ENCODE measurements around the gene ANKRD42. TPM values are rescaled to one million over a fixed set of nuclear protein-coding genes. Genes with fewer than 3 reads are reported as not detected.

Gene ANKRD42
- polyA plus RNA-seq = 6.0 TPM

DNA sequence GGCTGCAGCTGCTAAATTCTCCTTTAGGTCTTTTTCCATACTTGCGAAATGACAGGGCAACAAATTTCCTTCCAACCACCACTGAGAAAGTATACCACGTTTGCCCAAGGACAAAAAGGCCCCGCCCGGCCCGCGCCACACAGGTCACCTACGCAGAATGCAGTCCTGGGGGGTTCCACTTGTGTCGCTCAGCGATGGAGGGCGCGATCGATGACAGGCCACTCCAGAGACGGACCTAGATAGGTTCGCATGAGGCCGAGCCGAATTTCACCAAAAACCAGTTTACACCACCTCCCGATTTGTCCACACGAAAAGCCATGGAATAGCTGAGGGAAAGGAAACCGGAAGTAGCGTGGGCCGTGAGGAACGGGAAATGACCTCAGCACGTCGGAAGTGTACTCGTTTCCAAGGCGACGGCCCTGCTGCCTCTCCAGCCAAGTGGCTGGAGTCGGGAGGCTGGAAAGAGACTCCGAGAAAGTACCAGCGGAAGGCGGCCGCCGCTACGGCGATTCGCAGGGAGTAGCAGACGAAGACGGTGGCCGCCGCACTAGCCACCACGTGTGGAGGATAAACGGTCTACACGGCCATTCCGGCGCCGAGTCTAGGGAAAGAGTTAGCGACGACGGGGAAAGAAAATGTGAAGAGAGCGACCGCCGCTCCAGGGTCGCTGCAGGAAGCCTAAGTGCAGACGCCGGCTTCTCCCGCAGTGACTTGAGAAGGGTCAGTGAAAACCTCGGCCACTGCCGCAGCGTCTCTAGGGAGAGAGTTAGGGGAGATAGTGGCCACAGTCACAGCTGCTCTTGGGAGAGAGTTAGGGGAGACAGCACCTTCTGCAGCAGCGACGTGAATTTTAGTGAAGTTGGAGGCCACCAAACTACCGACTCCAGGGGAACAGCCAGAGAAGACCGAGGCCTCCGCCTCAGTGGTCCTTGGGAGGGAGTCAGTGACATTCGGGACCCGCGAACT is at the start of gene ANKRD42:
TSS of gene ANKRD42 (plus strand) at position 398 of the 966 bp plus-strand sequence. CDS start 959 bp downstream, outside the sequence.
- H3K27me3 Mint-ChIP-seq = no peaks in the 10 kb centered on the region
- H3K36me3 Mint-ChIP-seq = peaks cover 2% of the 10 kb centered on the region
- peak within 1 kb of the TSS; percentile 98 to 99 (median 99) for H3K4me3 Mint-ChIP-seq
- H3K9me3 Mint-ChIP-seq = no peaks in the 10 kb centered on the region
- H3K4me1 Mint-ChIP-seq = peaks cover 30 to 35% (median 33%) of the 10 kb centered on the region in 3 donors
- H3K27ac Mint-ChIP-seq = peak within 1 kb of the TSS; percentile 98 to 99 (median 98)

DNA sequence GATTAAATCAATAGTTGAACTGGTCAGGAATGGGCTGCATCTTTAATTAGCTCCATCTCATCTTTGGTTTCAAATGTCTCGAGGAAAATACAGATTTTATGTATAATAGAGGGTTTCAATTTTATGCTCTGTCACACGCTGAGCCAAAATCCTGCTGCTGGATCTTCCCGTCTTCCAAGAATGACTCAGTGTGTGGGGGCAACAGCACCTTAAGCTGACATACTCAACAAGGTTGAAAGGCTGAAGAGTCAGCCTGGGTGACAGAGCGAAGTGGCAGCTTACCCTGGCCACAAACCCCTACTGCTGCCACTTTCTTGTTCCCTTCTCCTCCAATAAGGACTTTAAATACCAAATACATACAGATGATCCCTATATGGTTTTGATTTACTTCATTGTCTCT is 45.6 kb upstream of the ANKRD42 start:
- Mint-ChIP-seq H3K36me3 (no peaks in the 10 kb centered on the region), H3K4me1 (peaks cover 0 to 3% (median 2%) of the 10 kb centered on the region in 3 donors)

DNA sequence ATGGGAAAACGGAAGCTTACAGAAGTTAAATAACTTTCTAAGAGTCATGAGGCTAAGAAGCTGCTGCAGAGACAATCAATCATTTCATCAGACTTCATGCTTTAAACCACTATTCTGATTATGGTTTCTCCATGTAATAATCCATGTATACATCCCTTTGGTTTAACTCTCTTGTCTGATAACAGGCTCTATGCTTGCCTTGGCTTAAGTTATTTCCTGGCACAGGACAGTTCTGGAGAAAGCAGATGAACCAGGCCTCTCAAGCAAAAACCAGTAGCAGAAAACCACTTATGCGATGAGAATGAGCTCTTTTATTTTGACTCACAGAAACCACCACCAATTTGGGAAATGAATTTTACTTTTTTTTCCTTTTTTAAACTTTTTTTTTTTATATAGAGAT is 43.1 kb upstream of the ANKRD42 start:
- no peaks in the 10 kb centered on the region for H3K9me3 Mint-ChIP-seq
- H3K36me3 Mint-ChIP-seq = no peaks in the 10 kb centered on the region

More for the DNA sequence above, 45.6 kb upstream of the ANKRD42 start:
- H3K27ac Mint-ChIP-seq = no peak overlapping the region
- no peaks in the 10 kb centered on the region for H3K27me3 Mint-ChIP-seq
- H3K9me3 Mint-ChIP-seq = no peaks in the 10 kb centered on the region
- H3K4me3 Mint-ChIP-seq = no peak overlapping the region

DNA sequence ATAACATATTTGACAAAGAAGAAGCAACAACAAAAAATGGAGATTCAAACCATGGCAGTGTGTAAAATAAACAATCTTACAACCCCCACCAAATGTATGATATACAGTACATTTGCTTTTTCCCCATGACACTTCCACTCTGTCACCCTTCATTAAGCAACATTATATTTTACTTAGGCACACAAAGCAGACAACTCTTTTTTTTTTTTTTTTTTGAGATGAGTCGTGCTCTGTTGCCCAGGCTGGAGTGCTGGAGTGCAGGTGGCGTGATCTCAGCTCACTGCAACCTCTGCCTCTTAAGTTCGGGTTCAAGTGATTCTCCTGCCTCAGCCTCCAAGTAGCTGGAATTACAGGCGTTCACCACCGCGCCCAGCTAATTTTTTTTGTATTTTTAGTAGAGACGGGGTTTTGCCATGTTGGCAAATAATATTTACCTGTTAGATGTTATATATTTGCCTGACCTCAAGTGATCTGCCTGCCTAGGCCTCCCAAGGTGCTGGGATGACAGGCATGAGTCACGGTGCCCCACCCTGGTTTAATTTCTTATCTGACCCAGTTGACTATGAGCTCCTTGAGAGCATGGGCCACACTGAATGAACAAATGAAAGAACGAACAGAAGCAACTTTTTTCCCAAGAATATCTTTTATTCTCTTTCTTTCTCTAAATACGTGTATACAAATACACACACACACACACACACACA is 42.1 kb upstream of the ANKRD42 start:
- no peak overlapping the region for H3K27ac Mint-ChIP-seq
- peaks cover 0 to 12% (median 3%) of the 10 kb centered on the region in 3 donors for H3K4me1 Mint-ChIP-seq
- H3K27me3 Mint-ChIP-seq = no peaks in the 10 kb centered on the region
- H3K9me3 Mint-ChIP-seq = no peaks in the 10 kb centered on the region
- no peak overlapping the region for H3K4me3 Mint-ChIP-seq
- H3K36me3 Mint-ChIP-seq = no peaks in the 10 kb centered on the region

More for the DNA sequence above, 43.1 kb upstream of the ANKRD42 start:
- no peaks in the 10 kb centered on the region for H3K27me3 Mint-ChIP-seq
- no peak overlapping the region for H3K27ac Mint-ChIP-seq
- H3K4me3 Mint-ChIP-seq = no peak overlapping the region
- H3K4me1 Mint-ChIP-seq = peaks cover 0 to 9% (median 3%) of the 10 kb centered on the region in 3 donors

DNA sequence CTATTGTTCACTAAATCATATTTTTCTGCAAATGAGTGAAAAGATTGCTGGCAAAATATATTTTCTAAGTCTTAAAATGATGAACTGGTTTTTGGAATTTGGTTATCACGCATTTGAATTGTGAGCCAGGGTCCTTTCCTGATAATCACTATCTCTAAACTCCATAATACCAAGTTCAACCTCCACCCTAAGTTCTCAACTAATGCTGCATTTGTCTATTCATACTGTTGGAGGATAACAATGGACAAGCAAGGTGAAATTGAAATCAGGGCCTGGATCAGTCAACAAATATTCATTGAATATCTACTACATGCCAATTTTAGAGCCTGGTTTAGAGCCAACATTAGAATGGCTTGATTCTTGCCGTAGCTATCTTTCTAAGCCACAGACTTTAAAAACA is 41.2 kb upstream of the ANKRD42 start:
- peak overlapping the region in 1 of 4 donors; percentile 18 for H3K4me3 Mint-ChIP-seq
- H3K9me3 Mint-ChIP-seq = no peaks in the 10 kb centered on the region
- no peaks in the 10 kb centered on the region for H3K27me3 Mint-ChIP-seq
- peak overlapping the region in 1 of 3 donors; percentile 40 for H3K27ac Mint-ChIP-seq
- peaks cover 3% of the 10 kb centered on the region for H3K36me3 Mint-ChIP-seq
- H3K4me1 Mint-ChIP-seq = peaks cover 0 to 12% (median 3%) of the 10 kb centered on the region in 3 donors

DNA sequence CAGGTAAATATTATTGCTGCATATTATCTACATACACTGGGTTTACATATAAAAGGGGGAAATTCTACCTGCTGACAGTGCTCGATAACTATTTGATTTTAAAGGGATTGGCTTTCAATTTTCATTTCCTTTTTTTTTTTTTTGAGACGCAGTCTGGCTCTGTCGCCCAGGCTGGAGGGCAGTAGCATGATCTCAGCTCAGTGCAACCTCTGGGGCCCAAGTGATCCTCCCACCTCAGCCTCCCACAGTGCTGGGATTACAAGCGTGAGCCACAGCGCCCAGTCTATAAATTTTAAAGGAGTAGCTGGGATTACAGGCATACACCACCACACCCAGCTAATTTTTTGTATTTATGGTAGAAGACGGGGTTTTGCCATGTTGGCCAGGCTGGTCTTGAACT is 39.7 kb upstream of the ANKRD42 start:
- H3K9me3 Mint-ChIP-seq = no peaks in the 10 kb centered on the region
- H3K4me3 Mint-ChIP-seq = peak overlapping the region in 1 of 4 donors; percentile 74
- no peak overlapping the region for H3K27ac Mint-ChIP-seq
- H3K36me3 Mint-ChIP-seq = peaks cover 3% of the 10 kb centered on the region
- peaks cover 0 to 9% (median 0%) of the 10 kb centered on the region in 3 donors for H3K4me1 Mint-ChIP-seq
- H3K27me3 Mint-ChIP-seq = no peaks in the 10 kb centered on the region

DNA sequence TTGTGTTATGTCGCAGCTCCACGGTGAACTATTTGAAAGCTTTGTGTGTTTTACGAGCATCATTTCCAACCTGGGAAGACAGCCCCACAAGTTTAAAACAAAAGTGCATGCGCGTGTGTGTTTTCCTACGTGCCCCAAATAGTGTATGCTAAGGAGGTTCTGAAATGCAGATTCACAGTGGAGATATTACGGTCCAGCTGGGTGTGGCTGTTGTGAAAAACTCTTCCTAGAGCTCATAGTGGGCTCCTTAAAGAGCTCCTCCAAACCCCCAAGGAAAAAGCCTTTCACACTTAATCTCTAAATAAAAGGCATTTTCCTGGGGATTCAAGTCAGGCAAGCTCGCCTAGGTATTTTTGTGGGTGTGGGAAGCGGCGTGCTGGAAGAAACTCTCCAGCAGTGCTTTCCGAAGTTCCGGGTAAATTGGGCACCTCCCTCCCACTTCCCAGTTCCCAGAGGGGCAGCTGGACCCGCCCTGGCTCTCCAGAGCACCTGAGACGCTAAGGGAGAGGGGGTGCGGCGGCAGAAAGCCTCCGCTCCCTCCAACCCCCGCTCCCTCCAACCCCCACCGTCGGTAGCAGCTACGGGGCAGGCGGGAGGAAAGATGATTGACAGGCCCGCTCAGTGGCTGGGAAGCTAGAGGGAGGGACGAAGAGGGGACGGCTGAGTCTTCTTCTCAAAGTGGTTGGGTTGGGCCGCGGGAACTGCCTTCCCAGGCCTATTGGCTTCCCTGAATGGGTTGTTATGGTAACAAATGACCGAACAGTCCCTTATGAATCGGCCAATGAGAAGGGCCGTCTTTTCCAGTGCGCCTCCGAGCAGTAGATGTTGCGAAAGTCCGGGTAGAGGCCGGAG is 37.1 kb upstream of the ANKRD42 start:
- peaks cover 12 to 28% (median 20%) of the 10 kb centered on the region in 3 donors for H3K4me1 Mint-ChIP-seq
- H3K9me3 Mint-ChIP-seq = no peaks in the 10 kb centered on the region
- H3K36me3 Mint-ChIP-seq = peaks cover 5% of the 10 kb centered on the region
- H3K27me3 Mint-ChIP-seq = no peaks in the 10 kb centered on the region
- peak overlapping the region; percentile 99 to 100 (median 99) for H3K27ac Mint-ChIP-seq
- peak overlapping the region; percentile 93 to 100 (median 100) for H3K4me3 Mint-ChIP-seq

DNA sequence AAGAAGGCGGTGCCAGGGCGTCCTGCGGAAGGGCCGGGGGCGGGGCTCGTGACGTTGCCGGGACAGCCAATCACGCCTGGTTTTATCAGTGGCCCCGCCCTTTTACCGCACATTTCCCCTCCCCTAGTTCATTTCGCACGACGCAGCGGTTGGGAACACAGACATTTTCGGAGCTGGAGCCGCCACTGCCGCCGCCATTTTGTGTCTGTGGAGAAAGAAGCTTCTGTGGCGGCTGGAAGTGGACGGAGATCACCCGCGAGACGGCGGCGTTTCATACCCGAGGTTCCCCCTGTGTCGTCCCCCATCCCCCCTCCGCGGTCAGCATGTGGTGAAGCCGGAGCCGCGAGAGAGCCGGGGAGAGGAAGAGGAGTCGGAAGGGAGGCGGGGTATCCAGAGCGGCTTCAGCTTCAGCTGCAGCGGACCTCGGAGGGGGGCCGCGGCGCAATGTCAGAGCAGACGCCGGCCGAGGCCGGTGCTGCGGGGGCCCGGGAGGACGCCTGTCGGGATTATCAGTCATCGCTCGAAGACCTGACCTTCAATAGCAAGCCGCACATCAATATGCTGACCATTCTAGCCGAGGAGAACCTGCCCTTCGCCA is 36.4 kb upstream of the ANKRD42 start, which contains the start of gene PCF11:
TSS of gene PCF11 (plus strand) at position 136 of the 598 bp plus-strand sequence. CDS start at position 445, 309 bp downstream.
- peak within 1 kb of the TSS; percentile 93 to 100 (median 100) for H3K4me3 Mint-ChIP-seq
- no peaks in the 10 kb centered on the region for H3K9me3 Mint-ChIP-seq
- H3K27me3 Mint-ChIP-seq = no peaks in the 10 kb centered on the region
- peaks cover 19 to 35% (median 27%) of the 10 kb centered on the region in 3 donors for H3K4me1 Mint-ChIP-seq
- H3K36me3 Mint-ChIP-seq = peaks cover 5% of the 10 kb centered on the region
- H3K27ac Mint-ChIP-seq = peak within 1 kb of the TSS; percentile 99 to 100 (median 99)

DNA sequence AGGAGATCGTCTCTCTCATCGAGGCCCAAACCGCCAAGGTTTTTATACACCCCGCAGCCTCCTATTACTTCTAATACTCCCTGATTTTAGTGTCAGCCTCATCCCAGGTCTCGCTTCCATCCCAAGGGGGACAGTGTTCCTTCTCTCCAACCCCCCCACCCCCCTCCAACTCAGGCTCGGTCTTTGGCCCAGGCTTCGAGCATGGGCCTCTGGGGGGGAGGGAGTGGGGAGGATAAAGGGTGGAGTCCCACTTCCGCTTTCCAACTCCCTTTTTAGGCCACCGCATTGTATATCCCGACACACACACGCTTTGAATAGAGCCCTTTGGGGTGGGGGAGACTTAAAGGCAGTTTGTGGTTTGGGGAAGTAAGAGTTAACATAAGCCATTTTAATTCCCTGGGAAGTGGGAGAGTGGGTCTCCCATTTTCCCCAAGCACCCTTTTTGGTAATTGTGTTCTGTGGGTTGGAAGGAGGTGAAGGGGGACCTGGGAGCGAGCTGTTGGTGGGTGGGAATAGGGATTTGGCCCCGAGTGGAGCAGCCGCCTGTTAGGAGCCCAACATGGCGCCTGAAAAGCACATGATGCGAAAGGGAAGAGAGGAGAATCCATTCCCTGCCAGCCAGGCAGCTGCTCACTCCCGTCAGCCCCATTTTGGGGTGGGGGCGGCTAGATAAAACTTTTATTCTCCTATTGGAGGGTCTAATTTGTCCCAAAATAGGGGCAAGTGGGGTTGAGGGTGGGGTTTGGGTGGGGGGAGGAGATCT is 35.7 kb upstream of the ANKRD42 start:
- no peaks in the 10 kb centered on the region for H3K27me3 Mint-ChIP-seq
- peaks cover 5% of the 10 kb centered on the region for H3K36me3 Mint-ChIP-seq
- H3K4me3 Mint-ChIP-seq = peak overlapping the region; percentile 93 to 100 (median 100)
- no peaks in the 10 kb centered on the region for H3K9me3 Mint-ChIP-seq
- H3K27ac Mint-ChIP-seq = peak overlapping the region; percentile 99 to 100 (median 99)
- H3K4me1 Mint-ChIP-seq = peaks cover 25 to 40% (median 32%) of the 10 kb centered on the region in 3 donors

DNA sequence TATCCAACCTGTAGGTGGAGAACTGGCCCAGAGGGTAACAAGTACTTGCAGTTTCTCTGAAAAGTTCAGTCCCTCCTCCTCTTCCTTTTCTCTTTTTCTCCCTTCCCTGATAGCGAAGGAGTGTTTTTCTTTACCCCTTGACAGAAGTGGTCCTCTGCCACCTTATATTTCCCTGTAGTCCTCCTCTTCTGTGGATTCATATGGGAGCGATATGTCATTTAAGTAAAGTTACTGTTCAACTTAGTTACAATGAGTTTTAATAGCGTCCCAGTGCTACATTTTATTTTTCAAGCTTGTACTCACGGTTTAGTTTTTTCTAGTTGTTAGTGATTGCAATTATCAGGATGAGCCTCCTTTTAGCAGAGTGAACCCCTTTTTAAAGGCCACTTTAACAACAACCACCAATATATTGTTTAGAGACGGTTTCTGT is 35.1 kb upstream of the ANKRD42 start:
- Mint-ChIP-seq H3K27ac (peak overlapping the region; percentile 85 to 99 (median 99)), H3K4me1 (peaks cover 31 to 41% (median 32%) of the 10 kb centered on the region in 3 donors), H3K9me3 (no peaks in the 10 kb centered on the region), H3K27me3 (no peaks in the 10 kb centered on the region), H3K4me3 (peak overlapping the region; percentile 93 to 100 (median 100)), H3K36me3 (peaks cover 5% of the 10 kb centered on the region)

DNA sequence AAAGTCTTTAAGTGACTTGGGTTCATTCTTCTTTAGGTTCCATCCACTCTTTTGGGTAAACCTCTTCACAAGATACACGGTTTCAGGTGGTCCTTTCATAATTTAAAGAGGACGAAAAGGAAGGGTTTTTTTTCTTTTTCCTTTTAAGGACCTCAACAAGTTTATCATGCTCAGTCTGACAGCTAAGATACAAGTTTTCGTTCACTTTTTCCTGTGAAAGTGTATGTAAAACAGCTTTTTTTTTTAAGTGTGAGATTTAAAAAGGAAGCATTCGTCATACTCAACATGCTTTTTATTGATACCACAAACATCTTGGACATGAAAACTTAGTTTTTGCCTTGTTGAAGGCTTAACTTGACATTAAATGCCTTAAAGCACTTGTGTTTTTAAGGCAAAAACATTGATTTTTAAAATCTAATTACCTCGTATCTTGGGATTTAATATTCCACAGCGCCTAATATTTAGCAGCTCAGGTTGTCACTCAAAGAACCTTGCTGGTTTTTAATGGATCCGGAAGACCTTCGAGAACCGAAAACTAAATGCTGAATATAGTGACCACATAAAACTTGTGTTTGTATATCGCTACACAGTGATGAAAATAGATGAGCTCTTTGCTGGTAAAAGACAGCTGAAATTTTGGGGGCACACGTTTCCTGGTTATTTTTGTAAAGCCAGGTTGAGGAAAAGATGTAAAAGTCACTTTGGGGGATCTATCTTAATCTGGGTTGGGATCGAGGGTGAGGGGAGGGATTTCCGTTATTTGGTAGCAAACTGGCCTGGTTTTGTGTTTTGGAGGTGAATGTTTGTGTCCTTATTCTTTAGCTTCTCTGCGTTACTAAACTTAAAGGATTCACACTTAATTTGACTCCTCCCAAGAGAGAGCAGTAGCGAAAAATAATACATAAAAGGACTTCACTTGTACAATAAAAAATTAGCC is 34.3 kb upstream of the ANKRD42 start:
- Mint-ChIP-seq H3K4me1 (peaks cover 31 to 46% (median 37%) of the 10 kb centered on the region in 3 donors), H3K36me3 (peaks cover 7% of the 10 kb centered on the region), H3K27ac (peak overlapping the region; percentile 46 to 99 (median 99))

More for the DNA sequence above, 34.3 kb upstream of the ANKRD42 start:
- Mint-ChIP-seq H3K4me3 (peak overlapping the region; percentile 93 to 100 (median 100)), H3K27me3 (no peaks in the 10 kb centered on the region), H3K9me3 (no peaks in the 10 kb centered on the region)
